GM21786 (cell line): Measurements from ENCODE around the gene AP4E1.
"Not testable (repeated sequence)": the region's sequence is repeated elsewhere in the genome, so short reads cannot be mapped to it uniquely, and the experiment has no call there.

Experiments used
- ATAC-seq: cut with Tn5 transposase; IDR thresholded peaks from one replicate; pipeline ENCODE4 v1.9.1; 2021; ENCODE audit not compliant: unreplicated experiment

Gene AP4E1

GRCh38 chr15:50908209-50909009 is at the start of gene AP4E1:
Gene AP4E1, plus strand, starts transcription at chr15:50908683. Its CDS starts 96 bp downstream, at chr15:50908779.
- peak; percentile 49 for ATAC-seq

- no peak for ATAC-seq
These were observed 47.7 kb upstream of the AP4E1 start for GRCh38 chr15:50860824-50861223.

- no peak for ATAC-seq
These were observed 45.9 kb upstream of the AP4E1 start for GRCh38 chr15:50862553-50862952.

- ATAC-seq, result no peak
These were observed 43.6 kb upstream of the AP4E1 start for GRCh38 chr15:50864873-50865272.

DNA sequence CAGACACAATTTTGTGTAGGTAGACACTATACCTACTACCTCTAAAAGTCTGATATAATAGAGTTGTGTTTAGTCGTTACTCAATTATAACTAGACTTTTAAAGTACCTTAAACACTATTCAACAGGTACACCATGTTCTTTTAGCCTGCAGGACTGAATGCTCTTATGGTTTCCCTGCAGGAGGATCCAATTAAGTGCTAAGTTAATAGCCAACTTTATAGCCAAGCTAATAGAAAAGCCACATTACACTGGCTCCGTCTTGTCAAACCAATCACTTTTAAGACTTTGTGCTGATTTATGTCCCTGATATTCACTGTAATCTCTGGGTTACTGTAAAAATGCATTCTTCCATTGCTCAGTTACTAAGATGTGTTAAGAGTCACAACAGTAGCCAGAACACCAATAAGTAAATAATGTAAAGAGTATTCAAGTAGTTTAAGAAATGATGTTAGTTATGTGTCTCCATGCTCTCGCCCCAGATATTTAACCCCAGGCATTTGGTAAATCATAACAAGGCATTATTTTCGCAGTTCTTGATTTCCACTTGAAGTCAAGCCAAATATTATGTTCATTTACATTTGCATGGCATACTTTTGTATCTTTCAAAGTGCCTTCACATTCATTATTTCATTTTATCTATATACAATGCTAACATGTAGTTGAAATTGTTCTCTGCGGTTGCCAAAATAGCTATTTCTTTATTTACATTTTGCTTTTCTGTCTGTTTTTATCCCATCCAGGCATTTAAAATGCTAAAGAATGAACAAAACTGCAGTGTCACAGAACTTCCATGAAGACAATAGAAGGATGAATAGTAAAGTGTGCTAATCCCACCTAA is 42.7 kb upstream of the AP4E1 start:
- no peak for ATAC-seq

GRCh38 chr15:50871832-50872231 is 36.7 kb upstream of the AP4E1 start:
- ATAC-seq, result no peak

DNA sequence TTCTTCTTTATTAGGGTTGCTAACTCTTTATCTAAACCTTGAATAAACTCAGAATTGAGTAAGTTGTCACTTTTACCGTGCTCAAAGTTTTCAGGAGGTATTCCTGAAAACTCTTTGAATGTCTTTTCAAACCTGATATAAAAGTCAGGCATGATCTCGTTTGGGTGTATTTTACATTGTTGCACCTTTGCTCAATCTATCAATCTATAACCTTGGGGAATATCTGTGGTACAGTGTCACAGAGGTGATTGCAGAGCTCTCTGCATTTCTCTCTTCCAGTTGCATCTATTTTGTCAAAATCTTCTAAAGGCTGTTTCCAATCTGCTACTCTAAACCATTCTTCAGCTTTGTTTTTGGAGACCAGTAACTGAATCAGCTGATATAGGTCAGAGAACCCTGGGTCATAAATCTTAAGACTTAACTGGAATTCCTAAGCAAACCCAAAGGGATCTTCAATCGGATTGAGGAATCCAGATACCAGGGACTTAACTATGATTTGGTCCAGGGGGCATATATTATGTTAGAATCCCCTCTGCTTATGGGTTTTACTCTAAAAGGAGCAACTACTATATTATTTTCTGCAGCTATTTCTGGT is 35.6 kb upstream of the AP4E1 start:
- ATAC-seq, result no peak

DNA sequence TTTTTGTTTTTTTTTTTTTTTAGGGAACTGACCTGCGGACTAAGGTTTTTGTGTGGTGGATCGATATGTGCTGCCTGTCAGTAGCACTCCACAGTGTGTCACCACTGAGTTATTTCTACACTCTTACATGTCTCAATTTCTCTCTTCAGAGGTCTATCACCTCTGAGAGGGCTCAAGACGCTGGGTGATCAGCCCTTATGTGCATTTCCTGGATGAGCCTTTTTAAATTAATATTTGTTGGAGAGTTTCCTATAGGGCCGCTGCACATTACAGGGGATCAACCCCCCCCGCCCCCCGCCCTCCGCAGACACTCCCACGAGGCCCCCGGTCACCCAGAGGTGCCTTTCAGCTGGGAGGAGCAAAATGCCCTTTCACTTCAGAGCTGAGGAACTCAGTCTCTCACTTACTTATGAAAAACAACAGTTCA is 34.5 kb upstream of the AP4E1 start:
- ATAC-seq, result no peak

- not testable (repeated sequence) for ATAC-seq
These were observed 33.2 kb upstream of the AP4E1 start for GRCh38 chr15:50875238-50875637.

DNA sequence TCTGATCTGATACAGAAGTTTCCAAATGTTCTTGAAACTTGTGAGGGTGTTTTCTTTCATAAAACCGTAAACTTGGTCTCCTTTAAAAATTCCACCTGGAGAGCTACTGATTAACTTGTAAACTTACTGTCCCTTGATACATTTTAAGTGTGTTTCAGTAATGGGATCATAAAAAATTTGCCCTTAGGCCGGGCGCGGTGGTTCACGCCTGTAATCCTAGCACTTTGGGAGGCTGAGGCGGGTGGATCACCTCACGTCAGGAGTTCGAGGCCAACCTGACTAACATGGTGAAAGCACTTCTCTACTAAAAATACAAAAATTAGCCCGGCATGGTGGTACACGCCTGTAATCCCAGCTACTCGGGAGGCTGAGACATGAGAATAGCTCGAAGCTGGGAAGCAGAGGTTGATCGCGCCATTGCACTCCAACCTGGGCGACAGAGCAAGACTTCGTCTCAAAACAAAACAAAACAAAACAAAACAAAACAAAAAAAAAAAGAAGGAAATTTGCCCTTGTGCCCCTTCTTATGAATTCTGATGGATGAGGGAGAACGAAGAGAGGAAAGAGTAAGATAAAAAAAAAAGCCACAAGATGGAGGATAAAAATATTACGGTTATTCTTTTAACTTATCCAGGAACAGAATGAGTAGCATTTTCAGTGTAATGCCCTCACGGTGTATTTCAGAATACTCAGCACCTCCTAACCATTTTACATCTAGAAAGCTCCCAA is 32.1 kb upstream of the AP4E1 start:
- no peak for ATAC-seq

GRCh38 chr15:50876989-50877360 is 31.5 kb upstream of the AP4E1 start:
- no peak for ATAC-seq

GRCh38 chr15:50879016-50879617 is 29.4 kb upstream of the AP4E1 start:
- peak; percentile 68 for ATAC-seq

DNA sequence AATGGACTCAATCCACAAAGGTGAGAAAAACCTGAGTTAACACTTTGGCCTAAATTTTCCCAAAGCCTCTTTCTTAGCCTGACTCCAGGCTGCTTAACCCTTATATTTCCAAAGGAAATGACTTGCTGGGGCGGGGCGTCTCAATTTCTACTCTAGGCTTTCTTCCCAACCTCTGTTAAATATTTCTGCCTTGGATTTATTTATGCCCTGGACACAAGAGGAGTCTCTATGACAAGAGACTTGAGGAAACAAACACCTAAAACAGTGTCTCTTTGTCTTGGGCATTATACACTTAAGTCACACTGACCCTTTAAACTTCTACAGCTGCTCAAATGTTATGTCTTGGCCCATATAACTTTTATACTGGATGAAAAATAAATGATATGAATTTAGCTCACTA is 28.3 kb upstream of the AP4E1 start:
- no peak for ATAC-seq

- ATAC-seq, result peak; percentile 34
These were observed 27.8 kb upstream of the AP4E1 start for GRCh38 chr15:50880651-50881114.

DNA sequence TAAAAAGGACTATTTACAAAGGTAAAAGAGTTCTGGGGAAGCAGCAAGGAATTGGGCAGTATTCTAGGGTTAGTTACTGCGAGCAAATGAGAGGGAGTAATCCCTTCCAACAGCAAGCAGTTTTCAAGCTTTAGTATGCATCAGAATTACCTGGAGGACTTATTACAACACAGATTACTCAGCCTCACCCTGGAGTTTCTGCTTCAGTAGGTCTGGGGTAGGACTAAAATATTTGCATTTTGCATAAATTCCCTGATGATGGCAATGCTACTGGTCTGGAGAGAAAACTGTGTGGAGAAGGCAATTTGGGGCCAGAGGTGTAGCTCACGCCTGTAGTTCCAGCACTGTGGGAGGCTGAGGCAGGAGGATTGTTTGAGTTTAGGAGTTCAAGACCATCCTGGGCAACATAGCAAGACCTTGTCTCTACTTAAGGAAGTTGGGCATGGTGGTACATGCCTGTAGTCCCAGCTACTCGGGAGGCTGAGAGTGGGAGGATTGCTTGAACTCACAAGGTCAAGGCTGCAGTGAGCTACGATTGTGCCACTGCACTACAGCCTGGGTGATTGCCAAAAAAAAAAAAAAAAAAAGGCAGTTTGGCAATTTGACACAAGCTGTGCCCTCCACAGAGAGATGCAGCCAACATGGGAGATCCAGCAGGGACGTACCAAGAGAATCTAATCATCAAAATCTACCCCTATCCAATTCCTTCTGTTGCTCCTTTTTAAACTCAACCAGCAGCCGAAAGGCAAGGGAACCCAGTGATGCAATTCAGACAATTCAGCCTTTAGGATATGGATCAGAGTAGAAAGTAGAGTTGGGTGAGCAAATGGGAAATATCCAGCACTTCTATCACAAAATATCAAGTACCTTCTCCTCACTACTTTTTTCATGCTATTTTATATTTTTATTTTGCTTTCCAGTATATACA is 27.1 kb upstream of the AP4E1 start:
- ATAC-seq, result no peak

GRCh38 chr15:50883903-50884302 is 24.6 kb upstream of the AP4E1 start:
- ATAC-seq, result no peak

DNA sequence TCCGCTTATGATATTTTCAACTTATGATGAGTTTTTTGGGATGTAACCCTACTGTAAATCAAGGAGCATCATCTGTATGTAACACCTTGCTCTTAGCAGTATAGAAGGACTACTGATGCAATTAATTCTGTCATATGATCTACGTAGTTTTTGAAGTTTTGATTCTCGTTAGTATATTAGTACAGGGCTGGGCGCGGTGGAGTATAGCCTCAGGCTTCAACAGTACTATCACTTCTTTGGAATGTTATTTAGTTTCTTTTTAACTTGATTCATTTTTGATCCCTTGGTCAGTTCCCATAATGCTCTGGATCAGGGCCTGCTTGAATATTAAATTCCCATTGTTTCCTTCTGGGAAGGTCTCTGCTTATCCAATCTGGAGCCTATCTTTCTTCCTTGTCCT is 23.9 kb upstream of the AP4E1 start:
- ATAC-seq, result no peak

DNA sequence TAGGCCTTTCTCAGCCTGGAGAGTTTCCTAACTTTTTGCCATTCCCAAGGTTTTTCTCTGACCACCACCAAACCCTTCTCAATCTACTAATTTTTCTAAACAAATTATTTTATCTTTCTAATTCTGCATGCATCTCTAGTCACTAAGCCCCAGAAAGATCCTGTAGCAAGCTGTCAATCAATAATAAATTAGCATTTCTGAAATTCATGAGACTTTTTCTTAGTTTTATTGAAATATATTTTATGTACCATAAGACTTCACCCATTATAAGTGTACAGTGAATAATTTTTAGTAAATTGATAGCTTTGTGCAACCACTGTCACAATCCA is 22.4 kb upstream of the AP4E1 start:
- ATAC-seq, result no peak

- ATAC-seq, result no peak
These were observed 21.7 kb upstream of the AP4E1 start for GRCh38 chr15:50886611-50887345.
